ENCODE measurements around the gene CACHD1.

CACHD1 gene

DNA sequence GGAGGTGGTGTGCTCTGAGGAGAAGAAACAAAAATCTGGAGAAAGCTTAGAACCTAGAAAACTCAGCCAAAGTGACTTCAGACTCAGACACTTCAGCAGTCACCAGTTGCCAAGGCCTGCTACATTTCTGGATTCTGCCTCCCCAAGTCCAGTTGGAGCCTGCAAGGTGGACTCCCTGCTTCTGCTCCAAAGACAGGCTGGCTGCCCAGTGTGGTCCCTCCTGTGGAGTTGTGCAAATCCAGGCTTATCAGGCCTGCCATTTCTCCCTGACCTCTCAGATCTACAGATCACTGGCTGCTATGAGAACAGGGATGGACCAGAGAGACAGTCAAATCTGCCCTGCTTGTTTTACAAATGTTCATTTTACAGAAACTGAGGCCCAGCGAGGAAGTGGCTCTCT is 9.9 kb downstream of the CACHD1 start:
- peak; percentile 34 to 37 for DNase-seq
- TF ChIP-seq GATA1 (IDR thresholded peaks at IDR 0.05; ENCODE audit: low read depth, low read length), result no peak
- TF ChIP-seq POLR2A (IDR thresholded peaks at IDR 0.05; ENCODE audit: low read length), result no peak

DNA sequence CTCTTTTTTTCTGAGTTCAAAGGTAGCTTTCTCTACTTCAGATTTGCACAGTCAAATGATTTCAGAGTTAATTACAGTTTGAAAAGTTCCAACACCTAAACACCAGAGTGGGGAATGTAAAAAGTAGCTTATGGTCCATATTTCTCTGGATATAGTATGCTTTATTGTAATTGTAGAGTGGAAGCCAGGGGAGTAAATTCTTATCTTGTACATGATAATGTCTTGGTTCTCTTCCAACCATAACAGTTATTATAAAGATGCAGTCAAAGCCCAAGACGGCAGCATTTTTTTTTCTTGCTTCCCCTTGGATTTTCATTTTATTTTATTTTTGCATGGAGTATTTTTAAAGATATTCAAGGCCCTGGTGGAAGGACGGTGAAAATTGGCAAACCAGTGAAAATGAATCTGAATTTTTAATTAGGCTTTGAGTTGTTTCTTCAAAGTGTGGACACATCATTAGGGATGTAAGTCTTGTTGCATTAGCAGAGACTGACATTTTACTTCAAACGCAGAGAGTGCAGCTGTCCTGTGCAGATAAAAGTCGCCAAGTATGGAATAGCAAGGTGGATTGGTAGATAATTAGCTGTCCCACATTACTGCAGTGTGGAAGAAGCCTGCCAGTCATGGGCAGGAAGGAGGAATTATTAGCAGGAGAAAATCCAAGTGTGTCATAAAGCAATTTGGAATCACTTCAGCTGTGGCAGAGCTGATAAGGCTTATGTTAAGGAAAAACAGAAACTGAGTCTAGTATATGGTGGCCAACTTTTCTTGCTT is 11.3 kb downstream of the CACHD1 start:
- TF ChIP-seq GATA1 (IDR thresholded peaks at IDR 0.05; ENCODE audit: low read depth, low read length) (no peak), POLR2A (IDR thresholded peaks at IDR 0.05; ENCODE audit: low read length) (no peak)

DNA sequence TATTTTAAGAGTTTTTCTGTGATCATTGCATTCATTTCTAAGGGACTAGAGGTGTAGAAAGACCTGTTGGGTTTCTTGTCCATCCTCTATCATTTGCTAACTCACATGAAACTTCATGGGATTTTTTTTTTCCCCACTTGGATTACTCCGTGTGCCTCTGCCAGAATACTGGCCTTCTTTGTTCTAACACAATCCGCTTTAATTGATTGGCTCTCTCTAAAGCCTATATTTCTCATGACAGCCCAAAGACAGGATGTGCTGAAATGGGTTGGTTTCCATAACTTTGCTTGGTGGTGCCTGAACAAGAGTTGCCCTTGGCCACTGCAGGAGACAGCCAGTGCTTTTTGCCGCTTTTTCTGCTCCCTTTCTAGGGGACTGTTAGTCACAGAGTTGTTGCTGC is 12.2 kb downstream of the CACHD1 start:
- DNase-seq, result no peak
- no peak for TF ChIP-seq GATA1 (IDR thresholded peaks at IDR 0.05; ENCODE audit: low read depth, low read length)

More for the DNA sequence above, 11.3 kb downstream of the CACHD1 start:
- DNase-seq, result peak; percentile 81 to 88

DNA sequence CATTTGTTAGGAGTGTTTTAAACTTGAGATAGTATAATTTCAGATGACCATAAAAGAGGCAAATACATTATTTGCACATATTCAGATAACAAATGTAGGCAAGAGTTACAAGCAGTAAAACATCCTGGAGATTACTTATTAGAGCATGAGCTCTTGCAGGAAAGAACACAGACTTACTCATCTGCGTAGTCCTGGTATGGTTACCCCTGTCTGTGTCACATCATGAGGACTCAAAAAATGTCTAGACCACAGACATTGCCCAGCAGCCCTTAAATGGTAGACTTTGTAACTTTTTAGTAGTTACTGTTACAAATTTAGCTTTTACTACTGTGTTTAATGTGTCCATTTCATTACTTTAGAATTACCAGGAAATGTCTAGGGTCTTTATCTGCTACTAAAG is 12.8 kb downstream of the CACHD1 start:
- no peak for TF ChIP-seq GATA1 (IDR thresholded peaks at IDR 0.05; ENCODE audit: low read depth, low read length)
- no peak for TF ChIP-seq POLR2A (IDR thresholded peaks at IDR 0.05; ENCODE audit: low read length)
- no peak for DNase-seq

DNA sequence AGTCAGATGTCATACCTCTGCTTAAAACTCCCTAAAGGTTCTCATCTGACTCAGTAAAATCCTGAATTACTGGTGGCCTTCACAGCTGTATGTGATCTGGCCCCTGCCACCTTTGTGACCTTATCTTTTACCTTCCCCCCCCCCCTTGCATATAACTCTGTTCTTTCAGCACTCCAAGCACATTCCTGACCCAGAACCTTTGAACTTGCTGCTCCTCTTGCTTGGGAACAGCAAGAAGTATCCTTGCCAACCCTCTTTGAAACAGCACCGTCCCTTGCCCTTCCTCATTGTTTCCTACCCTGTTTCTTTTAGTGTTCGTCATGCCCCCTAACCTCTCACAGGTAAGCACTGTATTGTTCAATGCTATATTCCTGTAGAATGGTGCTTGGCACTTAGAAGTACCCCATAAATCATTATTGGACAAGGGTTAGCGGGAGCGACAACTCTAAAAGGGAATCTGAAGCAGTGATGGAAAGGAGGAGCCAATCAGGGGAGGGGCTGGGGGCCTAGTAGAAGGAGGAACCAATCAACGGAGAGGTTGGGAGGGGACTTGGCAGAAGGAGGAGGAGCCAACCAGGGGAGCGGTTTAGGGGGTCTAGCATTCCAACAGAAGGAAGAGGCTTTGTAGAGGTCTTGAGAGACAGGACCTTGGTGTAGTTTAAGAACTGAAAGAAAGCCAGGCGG is 13.9 kb downstream of the CACHD1 start:
- TF ChIP-seq GATA1 (IDR thresholded peaks at IDR 0.05; ENCODE audit: low read depth, low read length) (no peak), POLR2A (IDR thresholded peaks at IDR 0.05; ENCODE audit: low read length) (no peak)
- DNase-seq, result no peak

DNA sequence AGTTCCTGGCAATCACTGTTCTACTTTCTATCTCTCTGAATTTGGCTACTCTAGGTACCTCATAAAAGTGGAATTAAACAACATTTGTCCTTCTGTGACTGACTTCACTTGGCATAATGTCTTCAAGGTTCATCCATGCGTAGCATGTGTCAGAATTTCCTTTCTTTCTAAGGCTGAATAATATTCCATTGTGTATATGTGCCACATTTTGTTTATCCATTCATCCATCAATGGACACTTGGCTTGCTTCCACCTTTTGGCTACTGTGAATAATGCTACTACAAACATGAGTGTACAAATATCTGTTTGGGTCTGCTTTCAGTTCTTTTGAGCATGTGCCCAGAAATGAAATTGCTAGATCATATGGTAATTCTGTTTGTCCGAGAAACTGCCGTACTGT is 14.7 kb downstream of the CACHD1 start:
- TF ChIP-seq GATA1 (IDR thresholded peaks at IDR 0.05; ENCODE audit: low read depth, low read length) (no peak), POLR2A (IDR thresholded peaks at IDR 0.05; ENCODE audit: low read length) (no peak)
- DNase-seq, result no peak

DNA sequence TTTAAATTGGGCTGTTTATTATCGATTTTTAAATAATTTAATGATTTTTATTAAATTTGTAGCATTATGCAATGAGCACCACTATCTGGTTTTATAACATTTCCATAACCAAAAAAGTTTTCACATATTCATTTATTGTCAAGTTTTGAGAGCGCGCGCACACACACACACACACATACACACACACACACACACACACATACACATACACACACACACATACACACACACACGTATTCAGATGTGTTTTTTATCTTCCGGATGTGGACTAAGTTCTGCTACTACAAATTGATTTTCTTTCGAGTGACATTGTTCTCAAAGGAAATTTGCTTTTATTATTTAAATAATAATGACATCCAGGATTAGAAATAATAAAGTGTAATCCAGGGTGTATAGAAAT is 16.3 kb downstream of the CACHD1 start:
- no peak for DNase-seq
- TF ChIP-seq GATA1 (IDR thresholded peaks at IDR 0.05; ENCODE audit: low read depth, low read length) (no peak), POLR2A (IDR thresholded peaks at IDR 0.05; ENCODE audit: low read length) (no peak)

DNA sequence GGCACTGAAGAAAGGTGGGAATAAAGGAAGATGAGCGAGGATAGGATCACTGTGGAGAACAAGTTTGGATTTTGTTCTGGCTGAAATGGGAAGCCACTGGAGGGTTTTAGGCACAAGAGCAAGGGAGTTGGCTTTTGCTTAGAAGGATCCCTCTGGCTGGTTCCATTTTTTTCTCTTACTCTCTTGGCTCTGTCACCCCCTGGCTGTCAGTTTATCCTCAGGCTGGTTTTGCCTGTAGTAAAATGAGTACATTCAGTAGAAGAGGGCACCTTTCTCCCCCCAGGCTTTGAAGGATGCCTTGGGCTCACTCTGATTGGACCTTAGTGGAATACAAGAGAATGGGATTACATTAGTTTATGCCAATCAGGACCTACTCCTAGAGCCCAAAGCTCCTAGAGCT is 17.1 kb downstream of the CACHD1 start:
- TF ChIP-seq POLR2A (IDR thresholded peaks at IDR 0.05; ENCODE audit: low read length) (no peak), GATA1 (IDR thresholded peaks at IDR 0.05; ENCODE audit: low read depth, low read length) (no peak)
- peak; percentile 53 to 66 for DNase-seq

DNA sequence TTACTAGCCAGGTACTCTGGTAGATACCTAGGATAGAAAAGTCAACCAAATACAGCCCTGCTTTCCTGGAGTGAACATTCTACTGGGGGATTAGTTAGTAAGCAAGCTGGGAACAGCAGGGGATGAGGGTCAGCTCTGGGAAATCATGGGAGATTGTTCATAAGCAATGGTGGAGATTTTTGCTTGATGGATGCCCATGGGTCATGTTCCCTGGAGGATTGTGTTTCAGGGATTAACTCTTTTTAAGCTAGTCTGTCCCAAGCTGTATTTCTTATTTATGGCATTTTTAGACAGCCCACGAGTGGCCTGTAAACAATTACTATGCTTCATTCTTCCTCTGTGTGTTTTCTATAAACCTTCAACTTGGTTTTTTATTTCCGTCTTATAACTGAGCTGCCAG is 18.9 kb downstream of the CACHD1 start:
- DNase-seq, result no peak
- no peak for TF ChIP-seq GATA1 (IDR thresholded peaks at IDR 0.05; ENCODE audit: low read depth, low read length)
- no peak for TF ChIP-seq POLR2A (IDR thresholded peaks at IDR 0.05; ENCODE audit: low read length)

DNA sequence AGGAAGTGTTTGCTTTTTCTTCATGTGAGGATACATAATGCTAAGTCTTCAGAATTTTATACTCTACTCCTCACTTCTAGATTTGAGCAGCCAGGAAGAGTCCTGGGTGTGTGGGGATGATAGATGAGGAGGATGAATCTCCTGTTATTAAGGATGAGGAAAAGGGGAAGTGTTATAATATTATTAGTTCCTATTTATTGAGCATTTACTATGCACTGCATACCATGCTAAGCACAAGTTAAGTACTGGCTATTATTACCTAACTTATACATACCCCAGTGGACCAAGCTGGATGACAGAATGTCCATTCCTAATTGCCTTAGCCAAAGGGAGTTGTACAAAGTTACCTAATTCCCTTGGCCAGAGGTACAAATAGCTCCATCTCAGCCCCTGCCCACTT is 19.8 kb downstream of the CACHD1 start:
- TF ChIP-seq POLR2A (IDR thresholded peaks at IDR 0.05; ENCODE audit: low read length) (no peak), GATA1 (IDR thresholded peaks at IDR 0.05; ENCODE audit: low read depth, low read length) (no peak)
- DNase-seq, result no peak

DNA sequence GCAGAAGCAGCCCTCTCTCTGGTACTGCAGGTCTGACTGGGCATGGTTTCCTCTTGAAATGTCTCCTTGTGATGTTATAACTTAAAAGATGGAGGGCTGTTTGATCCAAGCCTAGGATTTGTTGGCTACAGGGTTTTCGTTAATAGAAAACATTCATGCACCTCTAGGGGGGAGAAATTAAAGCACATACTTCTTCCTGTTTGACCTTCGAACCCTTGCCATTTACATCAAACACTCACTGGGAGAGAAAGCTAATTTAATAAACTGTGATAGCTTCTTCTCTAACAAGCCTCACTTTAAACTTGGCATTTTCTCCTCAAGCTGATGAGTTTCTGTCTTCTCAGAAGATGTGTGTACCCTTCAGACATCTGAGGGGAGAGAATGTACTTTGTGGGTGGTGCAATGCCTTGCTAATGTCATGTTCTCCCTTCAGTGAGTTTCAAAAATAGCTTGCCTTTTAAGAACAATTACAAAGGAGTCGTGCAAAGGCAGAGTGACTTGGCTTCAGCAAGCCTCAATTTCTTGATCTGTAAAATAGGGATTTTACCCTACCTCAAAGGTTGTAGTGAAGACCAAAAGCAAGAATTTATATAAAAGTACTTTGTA is 20.4 kb downstream of the CACHD1 start:
- TF ChIP-seq POLR2A (IDR thresholded peaks at IDR 0.05; ENCODE audit: low read length) (no peak), GATA1 (IDR thresholded peaks at IDR 0.05; ENCODE audit: low read depth, low read length) (no peak)
- DNase-seq, result no peak

DNA sequence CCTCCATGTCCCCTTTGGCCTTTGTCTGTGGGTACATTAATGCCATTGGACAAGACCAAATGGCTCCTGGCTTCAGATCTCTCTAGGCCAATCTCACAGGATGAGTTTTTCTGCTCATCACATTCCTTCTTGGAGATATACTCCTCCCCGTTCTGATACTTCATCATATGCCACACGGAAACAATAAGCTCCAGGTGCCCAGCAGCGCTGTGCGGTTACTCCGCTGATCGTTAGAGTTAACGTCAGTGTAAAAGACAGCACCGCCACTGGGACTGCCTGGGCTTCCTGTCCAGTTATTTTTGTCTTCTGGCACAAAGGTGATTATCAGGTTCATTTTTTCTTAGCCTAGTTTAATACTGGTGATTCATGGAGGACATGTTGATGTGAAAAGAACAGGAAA is 22.5 kb downstream of the CACHD1 start:
- no peak for DNase-seq
- no peak for TF ChIP-seq GATA1 (IDR thresholded peaks at IDR 0.05; ENCODE audit: low read depth, low read length)
- TF ChIP-seq POLR2A (IDR thresholded peaks at IDR 0.05; ENCODE audit: low read length), result no peak

DNA sequence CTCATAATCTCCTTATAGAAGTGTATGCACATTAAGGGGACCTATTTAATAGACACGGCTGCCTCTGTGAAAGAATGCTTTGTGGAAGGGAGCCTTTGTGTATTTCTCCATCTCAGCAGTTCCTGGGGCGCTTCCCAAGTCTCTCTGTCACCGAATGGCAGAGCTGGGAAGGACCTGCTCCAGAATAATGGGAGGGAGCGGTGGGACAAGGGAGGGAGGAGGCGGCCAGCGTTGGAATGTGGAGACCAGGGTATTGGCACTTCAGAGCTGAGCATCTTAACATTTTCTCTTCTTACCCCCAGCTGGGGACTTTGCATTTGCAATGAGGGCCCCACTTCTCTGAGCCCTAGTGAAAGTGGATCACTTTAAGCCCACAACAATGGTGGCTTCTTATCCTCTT is 23.9 kb downstream of the CACHD1 start:
- no peak for DNase-seq
- no peak for TF ChIP-seq GATA1 (IDR thresholded peaks at IDR 0.05; ENCODE audit: low read depth, low read length)
- no peak for TF ChIP-seq POLR2A (IDR thresholded peaks at IDR 0.05; ENCODE audit: low read length)

DNA sequence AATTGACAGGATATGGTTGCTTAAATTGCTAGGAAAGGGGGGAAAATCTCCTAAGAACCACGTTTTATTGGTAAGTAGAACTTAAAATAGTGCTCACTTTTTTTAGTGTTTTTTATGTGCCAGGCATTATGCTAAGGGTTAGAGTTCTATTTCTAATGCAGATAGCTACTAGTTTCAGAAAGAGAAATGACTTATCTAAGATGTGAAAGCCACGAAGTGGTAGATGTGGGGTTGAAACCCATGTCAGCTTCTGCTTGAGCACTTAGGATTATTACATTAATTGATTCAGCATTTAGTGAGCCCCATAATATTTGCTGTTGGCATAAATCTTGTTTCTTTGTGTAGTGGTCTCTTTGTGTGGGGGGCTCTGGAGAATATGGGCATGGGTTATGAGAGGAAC is 24.7 kb downstream of the CACHD1 start:
- no peak for TF ChIP-seq GATA1 (IDR thresholded peaks at IDR 0.05; ENCODE audit: low read depth, low read length)
- TF ChIP-seq POLR2A (IDR thresholded peaks at IDR 0.05; ENCODE audit: low read length), result no peak

DNA sequence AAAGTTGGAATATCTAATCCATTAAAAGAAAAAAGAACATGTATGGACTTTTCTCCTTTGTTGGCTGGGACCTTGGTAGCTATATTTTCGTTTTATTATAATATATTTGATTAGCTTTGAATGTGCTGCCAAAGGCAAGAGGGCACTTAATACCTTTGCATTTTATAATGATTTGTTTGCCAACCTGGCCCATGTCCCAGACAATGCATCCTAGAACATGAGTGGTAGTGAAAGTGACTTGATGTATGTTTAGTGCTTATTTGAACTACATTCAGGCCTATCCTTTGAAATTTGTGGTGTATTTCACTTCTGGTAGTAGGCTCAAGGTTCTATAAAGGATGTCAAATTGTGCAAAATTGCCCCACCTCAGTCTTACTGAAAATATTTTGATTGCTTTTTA is 25.9 kb downstream of the CACHD1 start:
- no peak for DNase-seq
- TF ChIP-seq GATA1 (IDR thresholded peaks at IDR 0.05; ENCODE audit: low read depth, low read length) (no peak), POLR2A (IDR thresholded peaks at IDR 0.05; ENCODE audit: low read length) (no peak)

More for the DNA sequence above, 24.7 kb downstream of the CACHD1 start:
- no peak for DNase-seq

Measured in erythroblast (primary cell).